Kidney (tissue), 14 donors: Measurements from ENCODE around the gene FKBP4. TPM values are rescaled to one million over a fixed set of nuclear protein-coding genes. Genes with fewer than 3 reads are reported as not detected.

Source experiments
- DNase-seq, 5 donors: peaks; one replicate each; pipeline ENCODE4 v3.0.0-alpha.2; 2013 to 2020
- FAIRE-seq: peaks from 2 replicates; lab custom pipeline; 2012; peaks lifted over from hg19 to GRCh38; lab: Jason Lieb, UNC
- H3K27ac ChIP-seq, 2 donors: one replicate each; pipeline ENCODE4 v1.7.0; 2013; ENCODE audit warnings: low read depth in 2 of 2, low read length in 2 of 2, inconsistent platforms in 1 of 2
- H3K27me3 ChIP-seq: one replicate; pipeline ENCODE4 v1.7.1; 2013; ENCODE audit warnings: low read length, inconsistent platforms; ENCODE audit not compliant: control insufficient read depth, insufficient read depth
- H3K36me3 ChIP-seq, 3 donors: one replicate each; pipeline versions ENCODE4 v1.7.0 to v1.7.1; 2013; ENCODE audit warnings: low read length in 3 of 3, control low read depth in 1 of 3, inconsistent platforms in 1 of 3; ENCODE audit not compliant: insufficient read depth in 3 of 3, control insufficient read depth in 2 of 3
- H3K4me1 ChIP-seq, 3 donors: one replicate each; pipeline versions ENCODE4 v1.7.0 to v1.7.1; 2013; ENCODE audit warnings: low read length in 3 of 3, inconsistent platforms in 1 of 3, low read depth in 1 of 3; ENCODE audit not compliant: control insufficient read depth in 2 of 3, insufficient read depth in 2 of 3
- H3K4me3 ChIP-seq, 3 donors: one replicate each; pipeline versions ENCODE4 v1.7.0 to v1.8.1; 2013; ENCODE audit warnings: low read length in 3 of 3, control low read depth in 1 of 3, inconsistent platforms in 1 of 3
- H3K9ac ChIP-seq, 3 donors: one replicate each; pipeline versions ENCODE4 v1.7.0 to v1.7.1; 2013; ENCODE audit warnings: low read length in 3 of 3, control low read depth in 1 of 3, inconsistent platforms in 1 of 3
- H3K9me3 ChIP-seq, 3 donors: one replicate each; pipeline versions ENCODE4 v1.7.0 to v1.7.1; 2013; ENCODE audit warnings: low read length in 3 of 3, control low read depth in 1 of 3, inconsistent platforms in 1 of 3; ENCODE audit not compliant: control insufficient read depth in 2 of 3, insufficient read depth in 1 of 3
- CTCF ChIP-seq: IDR thresholded peaks from 3 replicates; pipeline ENCODE4 v1.5.1; 2012; ENCODE audit warnings: mild to moderate bottlenecking, moderate library complexity, borderline replicate concordance; ENCODE audit not compliant: insufficient read depth; ENCODE audit errors: extremely low read depth
- intact Hi-C: fragments of 100-400 bp; cut with DNase I; formaldehyde crosslinking; loops from one replicate; pipeline ENCODE4 v1.11.1; 2022
- polyA plus RNA-seq: library from polyadenylated mRNA; stranded (reverse); fragments of 350-450 nt; fragmentation: Illumina TruSeq; extraction: RNeasy Lipid Tissue Mini Kit (QIAGEN cat#74804); gene quantifications from one replicate; pipeline ENCODE4 v1.2.3, GENCODE V29; 2014; ENCODE audit warnings: low read depth, low replicate concordance; ENCODE audit not compliant: insufficient read depth
- total RNA-seq: library from RNA; stranded (reverse); fragmentation: NEBNext Ultra II Directional; extraction: Animal tissue kit (Norgen Biotek cat#: 25700); gene quantifications from one replicate; pipeline ENCODE4 v1.2.1, GENCODE V29; 2021
- donor health status: control.
- donor health status: control.
- donor health status: control.
- donor health status: control.
- donor health status: control.
- donor health status: DM: yes; HTN: yes; CAD: no.
- donor health status: Normal renal cell carcinoma (clear cell type).

The FKBP4 gene
- total and polyA plus RNA-seq, 2 donors from 2014 or later = 70.2 to 114 TPM

DNA sequence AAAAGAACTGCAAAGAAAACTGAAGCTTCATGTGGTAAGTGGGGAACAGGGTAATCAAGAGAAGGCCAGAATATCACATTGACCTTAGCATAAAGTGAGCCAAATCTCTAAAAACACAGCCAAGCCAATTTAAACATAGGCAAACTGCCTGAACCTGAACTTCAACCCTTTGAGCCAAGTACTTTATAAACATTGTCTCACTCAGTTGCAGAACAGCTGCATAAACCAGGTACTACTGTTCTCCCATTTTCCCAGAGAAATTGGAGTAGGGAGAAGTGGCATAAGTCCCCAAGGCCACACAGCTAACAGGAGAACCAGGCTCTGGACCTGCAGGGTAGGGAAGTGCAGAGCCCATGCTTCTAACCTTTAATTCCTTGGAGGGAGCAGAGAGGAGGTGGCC lies 30.4 kb upstream of the FKBP4 start:
- Histone ChIP-seq H3K27me3 (no peaks in the 10 kb centered on the region), H3K36me3 (no peaks in the 10 kb centered on the region), H3K4me1 (no peaks in the 10 kb centered on the region), H3K9ac (no peak overlapping the region), H3K9me3 (no peaks in the 10 kb centered on the region), H3K27ac (no peak overlapping the region), H3K4me3 (no peak overlapping the region)
- no peak for TF ChIP-seq CTCF
- DNase-seq = no peak
- FAIRE-seq = no peak
- intact Hi-C loops = no loop called here

- no peaks in the 10 kb centered on the region for H3K4me1 ChIP-seq
- H3K27me3 ChIP-seq = no peaks in the 10 kb centered on the region
- no peak for TF ChIP-seq CTCF
- no peak for FAIRE-seq
- H3K27ac ChIP-seq = no peak overlapping the region
- no peaks in the 10 kb centered on the region for H3K36me3 ChIP-seq
- H3K9ac ChIP-seq = no peak overlapping the region
- DNase-seq = no peak
- no peaks in the 10 kb centered on the region for H3K9me3 ChIP-seq
- H3K4me3 ChIP-seq = no peak overlapping the region
- intact Hi-C loops = no loop called here
Observed at GRCh38 chr12:2765052-2765451, 29.7 kb upstream of the FKBP4 start.

DNA sequence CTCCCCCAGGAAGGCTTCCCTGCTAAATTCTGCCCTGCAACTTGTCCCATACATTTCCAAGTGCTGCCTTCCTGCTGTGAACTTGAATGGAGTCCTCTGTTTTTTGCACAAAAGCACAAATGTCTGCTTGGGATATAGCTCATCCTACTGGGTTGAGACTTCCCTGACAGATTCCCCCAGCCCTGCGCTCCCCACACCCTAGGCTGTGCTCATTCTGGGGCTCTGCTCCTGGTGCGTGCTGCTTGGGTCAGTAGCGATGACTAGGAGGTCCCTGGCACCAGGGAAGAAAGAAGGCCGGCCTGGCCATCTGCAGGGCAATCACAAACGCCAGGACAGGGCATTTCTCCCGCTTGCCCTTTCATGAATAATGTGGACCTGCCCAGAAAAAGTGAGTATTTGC lies 29.2 kb upstream of the FKBP4 start:
- intact Hi-C loops = no loop called here

More for the DNA sequence above, 29.2 kb upstream of the FKBP4 start:
- TF ChIP-seq CTCF = no peak
- H3K4me3 ChIP-seq = no peak overlapping the region
- H3K27ac ChIP-seq = no peak overlapping the region
- no peaks in the 10 kb centered on the region for H3K36me3 ChIP-seq
- DNase-seq (no peak), FAIRE-seq (no peak)
- H3K9me3 ChIP-seq = no peaks in the 10 kb centered on the region
- no peak overlapping the region for H3K9ac ChIP-seq
- H3K4me1 ChIP-seq = no peaks in the 10 kb centered on the region
- no peaks in the 10 kb centered on the region for H3K27me3 ChIP-seq
